ENCODE results near the gene PRR22. TPM values are rescaled to one million over a fixed set of nuclear protein-coding genes. Genes with fewer than 3 reads are reported as not detected.
"Not testable (repeated sequence)": the region's sequence is repeated elsewhere in the genome, so short reads cannot be mapped to it uniquely, and the experiment has no call there.

Gene PRR22
- total RNA-seq, 4 donors from 2014 or later: 0.25 to 1.2 (median 0.62) TPM

GRCh38 chr19:5765220-5765619 lies 19.3 kb downstream of the PRR22 start:
- H3K4me3 ChIP-seq (ENCODE audit: low read depth, poor library complexity, severe bottlenecking): no peak overlapping the region
- no peak for TF ChIP-seq POLR2A (IDR thresholded peaks at IDR 0.05)
- TF ChIP-seq CTCF (IDR thresholded peaks at IDR 0.05): no peak
- WGBS, 2 donors: 89 to 98% methylated on average over 3 of the region's 3 CpGs
- DNase-seq (ENCODE audit: low spot score in 2 of 2): no peak
- intact Hi-C loops (cut with DNase I; ENCODE audit: low total_unique reads): no loop called here

- 88 to 92% methylated on average over 5 of the region's 5 CpGs for whole genome bisulfite sequencing, 2 donors
- no peak for DNase-seq (ENCODE audit: low spot score in 2 of 2)
- H3K4me3 ChIP-seq (ENCODE audit: low read depth, poor library complexity, severe bottlenecking): no peak overlapping the region
- peak in 1 of 3 donors; percentile 11 for TF ChIP-seq CTCF (IDR thresholded peaks at IDR 0.05)
- TF ChIP-seq POLR2A (IDR thresholded peaks at IDR 0.05): no peak
- intact Hi-C loops (cut with DNase I; ENCODE audit: low total_unique reads): no loop called here
Observed at GRCh38 chr19:5762608-5763217, 21.8 kb downstream of the PRR22 start.

- 58 to 67% methylated on average over 6 of the region's 6 CpGs for WGBS, 2 donors
- TF ChIP-seq CTCF (IDR thresholded peaks at IDR 0.05) (no peak), POLR2A (IDR thresholded peaks at IDR 0.05) (no peak)
Observed at GRCh38 chr19:5753743-5754142, 30.8 kb downstream of the PRR22 start.

GRCh38 chr19:5751709-5752108 lies 32.8 kb downstream of the PRR22 start:
- TF ChIP-seq POLR2A (IDR thresholded peaks at IDR 0.05) (no peak), CTCF (IDR thresholded peaks at IDR 0.05) (no peak)
- no peak overlapping the region for H3K4me3 ChIP-seq (ENCODE audit: low read depth, poor library complexity, severe bottlenecking)
- no peak for DNase-seq (ENCODE audit: low spot score in 2 of 2)
- 81 to 82% methylated on average over 7 of the region's 7 CpGs for WGBS, 2 donors
- intact Hi-C loops (cut with DNase I; ENCODE audit: low total_unique reads): no loop called here

More at GRCh38 chr19:5753743-5754142, 30.8 kb downstream of the PRR22 start:
- no peak overlapping the region for H3K4me3 ChIP-seq (ENCODE audit: low read depth, poor library complexity, severe bottlenecking)
- DNase-seq (ENCODE audit: low spot score in 2 of 2): no peak
- intact Hi-C loops (cut with DNase I; ENCODE audit: low total_unique reads): no loop called here

- H3K4me3 ChIP-seq (ENCODE audit: low read depth, poor library complexity, severe bottlenecking): no peak overlapping the region
- WGBS, 2 donors: 84 to 95% methylated on average over 5 of the region's 5 CpGs
- DNase-seq (ENCODE audit: low spot score in 2 of 2): no peak
- intact Hi-C loops (cut with DNase I; ENCODE audit: low total_unique reads): no loop called here
- TF ChIP-seq POLR2A (IDR thresholded peaks at IDR 0.05) (no peak), CTCF (IDR thresholded peaks at IDR 0.05) (no peak)
Observed at GRCh38 chr19:5749505-5749904, 35.0 kb downstream of the PRR22 start.

- H3K4me3 ChIP-seq (ENCODE audit: low read depth, poor library complexity, severe bottlenecking); intact Hi-C loops (cut with DNase I; ENCODE audit: low total_unique reads); DNase-seq (ENCODE audit: low spot score in 2 of 2): not testable (repeated sequence)
- WGBS, 2 donors: 35 to 42% methylated on average over 6 of the region's 6 CpGs
Observed at GRCh38 chr19:5748920-5749319, 35.6 kb downstream of the PRR22 start.

- intact Hi-C loops (cut with DNase I; ENCODE audit: low total_unique reads); H3K4me3 ChIP-seq (ENCODE audit: low read depth, poor library complexity, severe bottlenecking); DNase-seq (ENCODE audit: low spot score in 2 of 2): not testable (repeated sequence)
- 87 to 89% methylated on average over 9 to 10 of the region's 10 CpGs for WGBS, 2 donors
Observed at GRCh38 chr19:5744999-5745398, 39.5 kb downstream of the PRR22 start.

Measured in lower leg skin (tissue), 4 donors.